Activated CD4-positive, alpha-beta T cell treated with anti-CD3 and anti-CD28 coated beads, Interleukin-2, amount 50 U/mL, for 48 hours (primary cell): Measurements from ENCODE around the gene JCHAIN.

ENCODE experiments used
- DNase-seq, 2 experiments: peaks; one replicate each; pipeline ENCODE4 v3.0.0-alpha.2; 2020

Gene JCHAIN

GRCh38 chr4:70634482-70634881 lies 31.8 kb downstream of the JCHAIN start:
- DNase-seq, result no peak

- no peak for DNase-seq
These were observed 34.3 kb downstream of the JCHAIN start for GRCh38 chr4:70632028-70632427.

- no peak for DNase-seq
These were observed 36.1 kb downstream of the JCHAIN start for GRCh38 chr4:70630162-70630561.

- no peak for DNase-seq
These were observed 36.7 kb downstream of the JCHAIN start for GRCh38 chr4:70629469-70630090.

GRCh38 chr4:70628444-70628843 lies 37.9 kb downstream of the JCHAIN start, which contains the start of gene ENAM:
ENAM (plus strand) TSS chr4:70628744; CDS start chr4:70629501, 757 bp downstream.
- no peak for DNase-seq

GRCh38 chr4:70627620-70628019 lies 38.7 kb downstream of the JCHAIN start:
- no peak for DNase-seq

- DNase-seq, result no peak
These were observed 42.0 kb downstream of the JCHAIN start for GRCh38 chr4:70624226-70624793.

GRCh38 chr4:70623323-70623722 lies 43.0 kb downstream of the JCHAIN start:
- DNase-seq, result no peak

GRCh38 chr4:70619778-70620177 lies 46.5 kb downstream of the JCHAIN start:
- DNase-seq, result no peak

- no peak for DNase-seq
These were observed 47.0 kb downstream of the JCHAIN start for GRCh38 chr4:70619288-70619687.

GRCh38 chr4:70614184-70614555 lies 52.1 kb downstream of the JCHAIN start:
- DNase-seq, result no peak

GRCh38 chr4:70613306-70614183 lies 52.8 kb downstream of the JCHAIN start:
- DNase-seq, result no peak

- no peak for DNase-seq
These were observed 58.0 kb downstream of the JCHAIN start for GRCh38 chr4:70608324-70608723.

- no peak for DNase-seq
These were observed 58.9 kb downstream of the JCHAIN start for GRCh38 chr4:70607334-70607853.

- DNase-seq, result no peak
These were observed 59.8 kb downstream of the JCHAIN start for GRCh38 chr4:70606459-70606858.
